Stimulated activated CD8-positive, alpha-beta memory T cell treated with anti-CD3 and anti-CD28 coated beads, Interleukin-7, amount 100 ng/mL, for 24 hours (primary cell): ENCODE data around the gene KIF2A.

Source experiments
- DNase-seq: peaks from one replicate; pipeline ENCODE4 v3.0.0-alpha.2; 2020; ENCODE audit warnings: low read depth

KIF2A gene

GRCh38 chr5:62291829-62292228, 14.2 kb upstream of the KIF2A start:
- DNase-seq = peak; percentile 37

DNA sequence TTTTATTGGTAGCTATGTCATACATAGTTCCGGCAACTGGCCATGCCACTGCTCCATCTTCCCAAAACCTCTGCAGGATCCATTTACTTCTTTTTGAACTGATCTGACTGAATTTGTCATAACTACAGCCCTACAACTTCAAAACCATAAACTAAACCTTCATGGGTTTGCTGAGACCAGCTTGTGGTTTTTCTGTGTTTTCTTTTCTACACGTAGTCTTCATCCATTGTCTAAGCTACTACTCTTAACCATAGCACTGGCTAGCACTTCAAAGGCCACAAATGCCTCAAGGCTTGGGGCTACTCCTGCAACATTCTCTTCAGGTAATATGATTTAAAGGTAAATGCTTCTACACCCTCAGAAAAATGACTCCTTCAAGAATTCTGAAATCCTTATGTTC, 9.0 kb upstream of the KIF2A start:
- no peak for DNase-seq

DNA sequence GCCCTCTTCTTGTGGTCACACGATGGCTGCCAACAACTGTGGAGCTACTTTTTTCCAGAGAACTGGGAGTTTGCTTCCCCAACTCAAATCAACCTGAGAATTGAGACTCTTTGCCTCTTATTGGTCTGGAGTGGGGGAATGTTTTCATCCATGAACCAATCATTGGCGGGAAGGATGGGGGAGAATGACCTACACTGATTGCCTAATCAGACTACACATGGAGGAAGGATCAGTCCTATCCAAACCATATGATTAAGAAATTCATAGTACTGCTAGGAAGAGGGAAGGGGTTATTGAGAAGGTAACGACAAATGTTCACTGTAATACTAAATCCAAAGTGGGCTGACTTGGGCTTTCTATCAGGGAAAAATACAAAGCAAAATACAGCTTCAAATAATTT, 7.9 kb upstream of the KIF2A start:
- DNase-seq = no peak

DNA sequence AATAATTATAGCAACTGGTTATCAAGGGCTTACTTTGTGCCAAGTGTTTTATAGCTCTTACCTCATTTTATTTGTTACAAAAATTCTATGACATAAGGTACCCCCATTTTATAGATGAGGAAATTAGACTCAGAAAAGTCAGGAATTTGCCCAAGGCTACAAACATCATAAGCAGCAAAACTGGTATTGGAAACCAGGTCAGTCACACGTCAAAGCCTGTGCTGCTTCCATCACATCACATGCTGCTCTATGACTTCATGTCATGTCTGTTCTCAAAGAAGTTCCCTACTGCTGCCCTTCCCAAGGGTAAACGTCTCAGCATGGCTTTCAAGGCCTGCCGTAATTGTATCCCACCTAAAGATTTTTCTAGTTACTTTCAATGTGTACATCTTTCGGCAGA, 6.9 kb upstream of the KIF2A start:
- no peak for DNase-seq

DNA sequence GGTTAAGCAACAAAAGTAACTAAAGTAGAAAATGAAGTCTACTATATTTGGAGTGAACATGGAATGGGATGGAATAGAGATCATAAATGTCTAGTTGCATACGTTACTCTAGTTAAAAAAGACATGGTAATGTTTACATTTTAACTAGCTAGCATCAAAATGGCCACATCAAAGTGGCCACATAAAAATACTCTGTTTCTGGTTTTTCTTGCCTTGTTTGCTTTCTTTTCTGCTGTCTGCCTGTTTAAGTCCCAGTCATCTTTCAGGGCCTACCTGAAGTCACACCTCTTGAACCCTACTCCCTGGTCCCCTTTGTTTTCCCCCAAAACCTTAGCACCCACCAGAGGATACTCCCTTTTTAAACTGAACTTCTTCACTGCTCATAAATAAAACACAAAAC, 6.4 kb upstream of the KIF2A start:
- no peak for DNase-seq

GRCh38 chr5:62305358-62305714, 670 bp upstream of the KIF2A start:
- no peak for DNase-seq

GRCh38 chr5:62306323-62306895, 403 bp downstream of the KIF2A start:
- DNase-seq = peak; percentile 37

GRCh38 chr5:62306896-62307689, 1.1 kb downstream of the KIF2A start:
- DNase-seq = peak; percentile 46

DNA sequence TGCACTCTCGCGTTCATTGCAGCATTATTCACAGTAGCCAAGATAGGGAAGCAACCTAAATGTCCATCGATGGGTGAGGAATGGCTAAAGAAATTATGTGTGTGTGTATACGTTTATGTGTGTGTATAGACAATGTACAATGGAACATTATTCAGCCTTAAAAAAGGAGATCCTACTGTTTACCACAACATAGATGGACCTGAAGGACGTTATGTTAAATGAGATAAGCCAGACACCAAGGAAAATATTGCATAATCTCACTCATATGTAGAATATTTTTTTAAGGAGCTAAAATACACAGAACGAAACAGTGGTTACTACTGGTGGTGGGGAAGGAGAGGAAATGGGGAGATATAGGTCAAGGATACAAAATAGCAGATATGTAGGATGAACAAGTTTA, 2.4 kb downstream of the KIF2A start:
- no peak for DNase-seq

- DNase-seq = no peak
These were observed 3.1 kb downstream of the KIF2A start for GRCh38 chr5:62309107-62309506.

DNA sequence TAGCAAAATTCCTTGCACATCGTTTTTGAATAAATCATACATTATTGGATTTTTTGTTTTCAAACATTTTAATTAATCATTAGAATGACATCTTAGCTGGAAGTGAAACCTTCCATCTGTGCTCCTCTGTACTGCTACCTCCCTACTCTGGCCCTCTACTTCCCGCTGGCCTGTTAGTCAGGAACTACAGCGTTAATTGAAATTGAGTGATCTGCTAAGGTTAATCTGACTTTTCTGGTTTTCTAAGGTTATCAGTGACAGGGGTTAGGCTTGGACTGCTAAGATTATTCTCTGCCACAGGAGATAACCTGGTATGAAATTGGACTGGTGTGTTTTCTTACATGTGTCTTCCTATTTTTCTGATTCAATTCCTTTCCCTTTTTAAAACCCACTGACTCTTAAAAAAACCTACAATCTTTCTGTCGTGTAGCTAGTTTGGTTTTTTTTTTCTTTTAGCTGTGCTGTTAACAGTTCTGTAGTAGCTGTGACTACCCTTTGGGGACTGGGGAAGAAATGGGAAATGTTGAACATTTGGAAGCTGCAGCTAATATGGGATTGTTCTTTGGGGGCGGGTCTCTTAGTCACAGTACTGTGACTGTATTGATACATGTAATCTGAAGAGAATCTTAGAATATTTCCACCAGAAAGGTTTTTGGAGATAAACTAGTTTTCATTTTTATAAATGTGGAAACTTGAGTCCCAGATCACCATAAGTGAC, 4.6 kb downstream of the KIF2A start:
- DNase-seq = no peak

DNA sequence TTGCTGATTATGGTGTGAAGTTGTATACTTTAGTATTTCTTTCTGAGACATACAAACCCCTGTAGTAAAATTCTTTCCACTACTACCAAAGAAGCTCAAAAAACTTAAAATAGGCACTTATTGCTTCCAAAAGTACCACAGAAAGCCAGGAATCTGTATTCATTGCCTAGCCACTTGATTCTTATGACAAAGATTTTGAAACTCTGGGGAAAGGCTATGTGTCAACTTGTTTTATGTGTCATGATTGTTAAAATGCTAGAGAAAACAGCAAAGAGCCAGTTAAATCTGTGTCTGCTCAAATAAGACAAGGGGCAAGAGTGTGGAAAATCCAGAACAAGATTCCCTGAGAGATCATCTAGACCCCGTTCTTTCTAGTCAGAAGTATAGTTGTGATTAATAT, 6.0 kb downstream of the KIF2A start:
- no peak for DNase-seq

DNA sequence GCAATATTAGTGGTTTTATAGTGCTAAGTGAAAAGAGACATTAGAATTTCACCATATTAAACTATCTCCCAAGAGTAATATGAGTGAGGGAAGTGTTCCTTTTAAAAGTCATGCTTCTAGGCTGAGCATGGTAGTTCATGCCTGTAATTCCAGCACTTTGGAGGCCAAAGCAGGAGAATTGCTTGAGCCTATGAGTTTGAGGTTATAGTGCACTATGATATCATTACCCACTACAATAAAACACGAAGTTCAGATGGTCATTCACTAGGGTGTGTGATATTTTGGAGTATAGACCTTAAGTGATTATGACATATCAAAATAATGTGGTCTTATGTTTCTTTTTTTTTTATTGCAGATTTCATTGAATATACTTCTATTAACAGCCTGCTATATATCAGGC, 6.7 kb downstream of the KIF2A start:
- DNase-seq = no peak

DNA sequence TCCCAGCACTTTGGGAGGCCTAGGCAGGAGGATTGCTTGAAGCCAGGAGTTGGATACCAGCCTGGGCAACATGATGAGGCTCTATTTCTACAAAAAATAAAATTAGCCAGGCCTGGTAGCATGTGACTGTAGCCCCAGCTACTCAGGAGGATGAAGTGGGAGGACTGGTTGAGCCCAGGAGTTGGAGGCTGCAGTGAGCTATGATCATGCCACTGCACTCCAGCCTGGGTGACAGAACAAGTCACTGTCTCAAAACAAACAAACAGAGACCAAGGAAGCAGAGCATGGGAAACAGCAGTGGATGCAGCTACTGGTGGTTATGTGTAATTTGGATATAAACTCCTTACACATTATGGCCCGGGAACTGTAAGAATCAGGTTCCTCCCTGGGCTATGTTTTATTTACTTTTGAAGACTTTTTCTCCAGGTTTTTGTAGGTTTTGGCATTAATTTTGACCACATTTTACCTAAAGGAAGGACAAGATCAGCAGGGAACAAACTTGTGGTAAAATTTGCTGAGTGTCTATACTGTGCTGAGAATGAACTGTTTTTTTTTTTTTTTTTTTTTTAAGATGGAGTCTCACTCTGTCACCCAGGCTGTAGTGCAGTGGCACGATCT, 8.3 kb downstream of the KIF2A start:
- DNase-seq = no peak

DNA sequence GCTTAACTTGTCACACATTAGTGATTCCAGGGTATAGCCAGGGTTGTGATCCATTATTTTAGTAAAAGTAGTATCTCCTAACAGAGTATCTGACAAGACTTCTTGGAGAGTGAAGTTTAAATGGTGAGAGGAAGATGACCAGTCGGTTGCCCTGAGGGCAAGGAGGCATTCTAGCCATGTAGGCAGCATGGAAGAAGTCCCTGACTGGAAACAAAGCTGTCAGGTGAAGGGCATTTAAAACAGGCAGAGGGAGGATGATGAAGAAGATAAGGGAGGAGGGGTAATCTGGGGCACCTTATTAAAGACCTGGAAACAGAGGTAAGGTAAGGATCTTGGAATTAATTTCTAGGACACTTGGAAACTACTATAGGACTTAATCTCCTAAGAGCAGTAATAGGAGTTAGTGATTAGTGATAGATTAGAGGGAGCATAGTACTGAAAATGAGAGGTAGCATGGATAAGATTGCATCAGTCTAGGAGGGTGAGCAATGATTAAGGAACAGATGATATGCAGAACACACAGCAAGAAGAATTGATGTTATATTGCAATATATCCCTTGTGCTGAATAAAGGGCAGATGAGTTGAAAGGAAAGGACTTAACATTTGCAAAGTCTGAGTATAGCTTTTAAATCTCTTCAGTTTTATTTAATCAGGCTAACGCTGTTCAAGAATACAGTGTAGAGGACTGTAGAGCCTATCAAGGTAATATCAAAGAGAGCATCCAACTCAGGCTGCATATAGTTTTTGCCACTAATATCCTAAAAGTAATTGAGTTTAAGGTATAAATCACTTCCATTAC, 9.6 kb downstream of the KIF2A start:
- no peak for DNase-seq

GRCh38 chr5:62316176-62316502, 10.1 kb downstream of the KIF2A start:
- no peak for DNase-seq

GRCh38 chr5:62317810-62318209, 11.8 kb downstream of the KIF2A start:
- no peak for DNase-seq

DNA sequence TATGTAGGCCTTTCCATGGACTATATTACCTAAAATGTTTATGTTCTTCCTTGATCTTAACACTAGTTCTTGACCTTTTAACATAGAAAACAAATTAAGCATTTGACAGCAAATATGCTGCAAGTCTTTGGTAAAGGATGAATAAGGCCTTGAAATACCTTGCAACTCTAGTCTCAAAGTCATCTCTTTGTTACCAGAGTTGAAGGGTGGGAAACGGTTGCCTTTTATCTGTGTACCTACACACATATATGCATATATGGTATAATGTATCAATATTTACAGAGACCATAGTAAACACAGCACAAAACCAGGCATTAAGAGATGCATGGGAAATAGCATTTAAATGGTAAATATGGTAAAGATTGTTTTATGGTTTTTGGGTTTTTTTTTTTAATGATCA, 16.5 kb downstream of the KIF2A start:
- no peak for DNase-seq

- no peak for DNase-seq
These were observed 20.3 kb downstream of the KIF2A start for GRCh38 chr5:62326302-62326701.

DNA sequence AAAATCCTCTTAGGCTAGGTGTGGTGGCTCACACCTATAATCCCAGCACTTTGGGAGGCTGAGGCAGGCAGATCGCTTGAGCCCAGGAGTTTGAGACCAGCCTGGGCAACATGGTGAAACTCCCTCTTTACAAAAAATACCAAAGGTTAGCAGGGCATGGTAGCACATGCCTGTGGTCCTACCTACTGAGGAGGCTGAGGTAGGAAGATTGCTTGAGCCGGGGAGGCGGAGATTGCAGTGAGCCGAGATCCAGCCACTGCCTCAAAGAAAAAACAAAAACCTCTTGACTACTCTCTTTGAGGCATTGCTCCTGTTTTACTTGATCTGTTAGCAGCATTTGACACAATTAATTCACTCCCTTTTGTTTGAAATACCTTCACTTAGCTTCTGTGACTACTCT, 20.7 kb downstream of the KIF2A start:
- no peak for DNase-seq

DNA sequence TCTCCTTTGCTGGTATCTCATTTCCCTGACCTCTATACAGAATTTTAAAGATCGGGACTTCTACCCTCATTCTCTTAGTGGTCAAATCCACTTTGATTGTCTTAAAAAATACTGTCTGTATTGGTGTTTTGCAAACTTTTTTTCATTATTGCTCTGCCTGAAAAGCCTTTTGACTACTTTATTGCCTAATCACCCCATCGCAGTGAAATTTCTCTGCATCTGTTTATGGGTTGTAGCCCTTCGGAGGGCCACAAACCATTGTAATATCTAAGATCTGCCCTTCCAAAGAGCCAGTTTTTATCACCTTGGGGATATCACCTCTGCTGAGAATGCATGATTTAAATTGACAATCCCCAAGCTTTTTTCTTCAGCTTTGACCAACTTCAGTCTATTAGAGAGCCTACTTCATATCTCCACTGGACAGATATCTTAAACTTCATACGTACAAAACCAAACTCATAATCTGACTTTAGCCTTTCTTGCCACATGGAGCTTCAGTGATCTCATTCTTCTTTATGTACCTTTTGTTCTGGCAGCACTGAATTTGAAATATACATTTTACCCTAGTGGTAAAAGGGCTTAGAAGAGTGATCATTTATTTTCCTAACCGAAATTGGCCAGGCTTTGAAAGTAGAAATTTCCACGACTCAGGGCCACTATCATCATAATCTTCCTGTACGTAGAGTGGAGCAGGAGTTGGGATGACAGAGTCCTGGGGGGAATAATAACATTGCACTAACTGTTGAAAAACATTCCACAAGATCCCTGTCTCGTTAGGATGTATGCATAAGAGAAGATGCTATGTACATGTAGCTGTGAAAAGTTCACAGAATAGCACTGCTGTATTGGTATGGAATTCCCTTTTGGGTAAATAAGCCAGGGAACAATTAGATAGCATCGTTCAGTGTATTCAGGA, 21.4 kb downstream of the KIF2A start:
- DNase-seq = no peak
